ENCODE results near the gene CMIP.
A peak's percentile ranks its signal among the peaks of the same experiment; 100 is the strongest.
"Not testable (repeated sequence)": the region's sequence is repeated elsewhere in the genome, so short reads cannot be mapped to it uniquely, and the experiment has no call there.

CMIP gene

DNA sequence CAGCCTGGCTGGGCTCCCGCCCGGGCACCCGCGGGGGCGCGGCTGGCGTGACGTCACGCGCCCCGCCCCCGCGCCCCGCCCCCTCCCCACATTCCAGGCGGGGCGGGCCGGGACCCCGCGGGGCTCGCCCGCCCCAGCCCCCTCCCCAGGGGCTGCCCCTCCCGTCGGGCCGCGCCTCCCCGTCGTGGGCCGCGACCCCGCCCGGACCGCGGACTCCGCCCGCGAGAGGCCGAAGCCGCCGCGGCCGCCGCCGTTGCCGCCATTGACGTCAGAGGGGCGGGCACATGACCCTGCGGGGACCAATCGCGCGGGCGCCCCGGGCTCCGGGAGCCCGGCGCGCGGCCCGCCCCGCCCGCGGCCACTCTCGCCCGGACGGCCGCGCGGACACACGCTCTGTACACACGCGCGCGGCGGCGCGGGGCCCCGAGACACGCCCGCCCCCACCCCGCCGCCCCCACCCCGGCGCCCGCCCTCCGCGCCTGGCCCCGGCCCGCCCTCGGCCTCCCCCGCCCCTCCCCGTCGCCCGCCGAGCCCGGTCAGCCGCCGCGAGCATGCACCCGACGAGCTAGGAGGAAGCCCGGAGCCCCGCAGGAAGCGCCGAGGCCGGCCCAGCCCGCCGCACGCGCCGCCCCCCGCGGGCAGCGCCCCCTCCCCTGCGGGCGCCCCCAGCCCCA, at the start of gene CMIP:
CMIP (plus strand) TSS at position 361 of the 674 bp plus-strand sequence.
- peak; percentile 77 for DNase-seq

DNA sequence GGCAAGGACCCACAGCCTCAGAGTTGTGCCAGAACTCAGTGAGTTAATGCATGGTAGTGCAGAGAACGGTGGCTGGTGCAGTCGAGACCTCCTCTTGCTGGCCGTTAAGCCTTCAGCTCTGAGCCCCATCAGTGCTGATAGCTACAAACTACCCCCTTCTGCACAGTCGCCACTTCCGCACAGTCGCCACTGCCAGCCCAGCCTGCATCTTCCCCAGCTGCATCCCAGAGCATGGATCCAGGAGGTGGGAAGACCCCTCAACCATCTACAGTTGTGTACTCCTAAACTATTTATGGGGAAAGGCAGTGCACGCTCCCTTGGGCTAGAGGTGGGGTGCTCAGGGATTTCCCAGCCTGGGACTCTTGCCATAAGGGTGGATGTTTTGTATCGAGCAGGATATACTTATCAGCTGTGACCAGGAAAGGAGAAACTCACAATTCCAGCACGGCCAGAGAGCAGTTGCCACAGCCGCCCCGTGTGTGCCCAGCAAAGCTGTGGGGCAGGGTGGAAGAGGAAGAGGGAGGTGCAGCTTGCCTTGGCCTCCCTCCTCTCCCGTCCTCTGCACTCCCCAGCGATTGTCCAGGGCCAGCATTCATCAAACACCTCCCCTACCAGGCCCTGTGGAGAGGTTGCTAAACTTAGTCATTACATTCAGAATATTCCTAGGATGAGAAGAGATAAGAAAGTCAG, 49.5 kb upstream of the CMIP start:
- DNase-seq: peak; percentile 85

DNA sequence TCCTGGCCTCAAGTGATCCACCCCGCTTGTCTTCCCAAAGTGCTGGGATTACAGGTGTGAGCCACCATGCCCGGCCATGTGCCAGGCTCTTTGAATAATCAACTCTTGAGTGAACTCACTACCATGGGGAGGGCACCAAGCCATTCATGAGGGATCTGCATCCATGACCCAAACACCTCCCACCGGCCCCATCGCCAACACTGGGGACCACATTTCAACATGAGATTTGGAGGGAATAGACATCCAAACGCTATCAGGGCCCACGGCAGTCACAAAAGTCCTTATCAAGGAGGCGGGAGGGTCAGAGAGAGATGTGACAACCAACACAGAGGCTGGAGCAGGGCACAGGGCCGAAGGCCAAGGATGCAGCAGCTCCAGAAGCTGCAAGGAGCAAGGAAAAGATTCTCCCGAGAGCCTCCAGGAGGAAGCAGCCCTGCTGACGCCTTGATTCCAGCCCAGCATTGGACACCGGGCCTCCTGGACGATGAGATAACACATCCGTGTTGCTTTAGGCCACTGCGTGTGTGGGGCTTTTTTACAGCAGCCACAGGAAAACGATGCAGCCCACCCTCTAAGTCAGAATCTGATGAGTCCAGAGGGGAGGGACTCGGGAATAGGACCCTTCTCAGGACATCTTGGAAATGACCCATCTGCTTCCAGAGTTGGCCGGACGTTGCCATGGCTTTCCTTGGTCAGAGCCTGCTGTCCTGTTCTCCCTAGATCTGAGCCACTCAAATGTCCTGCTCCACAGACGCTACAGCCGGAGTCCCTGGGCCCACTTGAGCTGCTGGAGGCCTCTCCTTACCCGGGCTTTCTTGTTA, 47.3 kb upstream of the CMIP start:
- DNase-seq: no peak

DNA sequence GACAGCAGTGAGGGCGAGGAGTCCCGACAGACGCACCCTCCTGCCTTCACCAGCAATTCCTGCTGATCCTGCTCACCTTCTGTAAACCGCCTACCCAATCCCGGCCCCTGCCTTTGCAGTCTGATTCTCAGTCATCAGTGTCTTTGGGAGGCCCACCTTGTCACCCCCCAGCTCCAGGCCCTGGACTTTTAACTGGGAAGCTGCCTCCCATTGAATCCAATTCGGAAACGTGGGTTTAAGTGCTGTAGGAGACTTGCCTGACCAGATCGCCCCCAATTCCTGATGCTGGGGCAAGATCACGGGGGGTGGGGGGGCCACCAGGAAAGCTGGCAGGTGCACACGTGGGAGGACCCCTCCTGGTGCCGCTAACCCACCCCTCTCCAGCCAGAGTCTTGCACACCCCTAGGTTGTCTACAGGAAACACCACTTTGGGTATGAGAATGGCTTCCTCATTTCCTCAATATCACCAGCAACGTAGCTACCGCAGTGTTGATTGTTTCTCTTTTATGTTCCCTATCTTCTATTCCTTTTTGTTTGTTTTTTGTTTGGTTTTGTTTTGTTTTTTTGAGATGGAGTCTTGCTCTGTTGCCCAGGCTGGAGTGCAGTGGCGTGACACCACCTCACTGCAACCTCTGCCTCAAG, 46.6 kb upstream of the CMIP start:
- no peak for DNase-seq

DNA sequence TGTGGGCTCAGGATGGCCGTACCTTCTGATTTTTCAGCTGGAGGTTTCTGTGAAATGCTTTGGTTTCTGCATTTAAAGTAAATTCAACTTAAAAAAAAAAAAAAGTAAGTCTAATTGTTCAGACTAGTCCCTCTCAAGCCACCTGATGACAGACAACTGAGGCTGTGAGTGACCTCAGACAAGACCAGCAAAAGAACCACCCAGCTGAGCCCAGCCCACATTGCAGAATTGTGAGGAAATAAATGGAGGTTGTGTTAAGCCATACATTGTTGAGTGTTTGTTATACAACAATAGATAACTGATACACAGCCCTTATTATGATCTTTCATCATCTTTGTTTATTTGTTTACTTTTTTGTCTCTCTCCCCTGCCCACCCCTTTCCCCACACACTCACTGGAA, 44.7 kb upstream of the CMIP start:
- no peak for DNase-seq

DNA sequence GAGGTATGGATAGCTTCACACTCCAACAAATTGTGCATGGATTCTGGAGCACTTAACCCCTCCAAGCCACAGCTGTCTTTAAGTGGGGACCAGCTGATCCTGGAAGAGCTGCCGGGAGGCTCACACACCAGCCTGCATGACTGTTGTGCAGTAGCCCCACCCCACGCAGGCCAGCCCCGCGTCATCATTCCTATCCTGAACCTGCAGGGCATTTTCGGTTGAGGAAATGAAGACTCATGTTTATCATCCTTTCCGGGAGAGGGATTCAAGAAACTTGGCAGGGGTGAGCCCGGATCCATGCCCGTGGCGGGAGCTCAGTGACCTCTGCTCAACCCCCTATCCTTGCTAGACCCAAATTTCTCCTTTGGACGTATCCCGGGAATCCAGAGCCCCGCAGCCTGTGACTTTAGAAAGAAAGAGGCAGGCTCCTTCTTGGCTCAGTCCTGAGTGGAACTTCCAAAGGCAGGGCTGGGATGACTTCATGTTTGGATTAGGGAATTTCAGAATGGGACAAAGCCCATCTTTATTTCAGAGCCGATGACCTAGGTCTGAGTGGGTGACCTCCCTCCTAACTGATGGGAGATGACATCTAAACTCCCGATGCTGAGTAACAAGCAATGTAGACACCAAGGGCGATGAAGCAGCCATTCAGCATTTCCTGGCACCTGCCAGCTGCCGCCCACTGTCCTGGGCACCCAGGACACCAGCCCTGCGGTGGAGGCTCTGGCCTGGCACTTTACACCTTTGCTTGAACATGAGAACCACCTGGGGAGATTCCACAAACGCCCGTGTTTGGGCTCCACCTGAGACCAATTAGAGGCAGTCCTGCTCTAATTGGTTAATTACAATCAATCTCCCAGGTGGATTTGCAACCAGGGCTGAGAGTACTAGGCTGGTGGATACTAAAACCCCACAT, 43.3 kb upstream of the CMIP start:
- peak; percentile 97 for DNase-seq

DNA sequence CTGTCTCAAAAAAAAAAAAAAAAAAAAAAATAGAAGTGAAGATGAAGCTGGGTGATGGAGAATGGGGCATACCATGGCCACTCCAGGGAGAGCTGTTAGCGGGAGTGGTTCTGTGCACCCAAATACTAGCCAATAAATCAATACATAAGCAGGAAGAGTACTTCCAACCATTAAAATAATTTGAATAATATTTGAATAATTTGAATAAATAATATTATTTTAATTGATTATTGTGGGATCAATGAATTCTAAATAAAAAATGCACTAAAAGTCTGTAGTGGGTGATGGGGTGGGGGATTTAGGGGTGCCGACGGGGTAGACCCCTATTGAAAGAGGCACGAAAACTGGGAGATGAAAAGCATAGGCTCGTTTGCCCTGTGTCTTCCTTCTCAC, 41.4 kb upstream of the CMIP start:
- DNase-seq: no peak

DNA sequence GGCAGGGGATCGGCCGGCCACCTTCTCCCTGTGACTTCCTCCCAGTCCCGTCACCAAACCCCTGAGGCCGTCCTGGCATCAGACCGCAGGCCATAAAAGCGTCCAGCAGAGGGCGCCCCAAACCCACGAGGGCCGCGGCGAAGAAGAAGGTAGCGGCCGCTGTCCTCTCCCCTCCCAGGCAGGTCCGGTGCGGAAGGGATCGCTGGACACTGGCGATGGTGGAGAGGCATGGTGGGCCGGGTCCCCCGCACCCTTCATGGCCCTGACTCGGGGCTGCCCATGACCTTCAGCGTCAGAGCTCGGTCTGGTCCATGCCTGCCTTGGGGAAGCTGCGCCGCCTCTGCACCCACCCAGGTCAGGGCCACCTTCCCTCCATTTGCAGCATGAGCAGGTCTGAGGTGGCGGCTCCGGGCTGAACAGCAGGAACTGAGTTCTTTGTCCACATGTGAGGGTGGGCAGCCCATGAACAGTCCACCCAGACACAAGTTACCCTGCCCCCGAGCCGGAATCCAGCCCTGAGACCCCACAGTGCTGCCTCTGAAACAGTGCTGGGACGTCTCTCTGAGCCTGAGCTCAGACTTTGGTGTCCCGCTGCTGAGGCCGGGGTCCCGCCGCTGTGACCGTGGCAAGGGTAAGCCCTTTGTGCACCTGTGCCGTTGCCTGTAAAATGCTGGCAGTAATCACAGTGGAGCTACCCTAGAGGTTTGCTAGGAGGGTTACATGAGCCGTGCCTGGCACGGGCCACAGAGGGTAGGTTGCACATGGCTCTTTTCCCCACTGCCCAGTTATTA, 40.8 kb upstream of the CMIP start:
- peak; percentile 76 for DNase-seq

DNA sequence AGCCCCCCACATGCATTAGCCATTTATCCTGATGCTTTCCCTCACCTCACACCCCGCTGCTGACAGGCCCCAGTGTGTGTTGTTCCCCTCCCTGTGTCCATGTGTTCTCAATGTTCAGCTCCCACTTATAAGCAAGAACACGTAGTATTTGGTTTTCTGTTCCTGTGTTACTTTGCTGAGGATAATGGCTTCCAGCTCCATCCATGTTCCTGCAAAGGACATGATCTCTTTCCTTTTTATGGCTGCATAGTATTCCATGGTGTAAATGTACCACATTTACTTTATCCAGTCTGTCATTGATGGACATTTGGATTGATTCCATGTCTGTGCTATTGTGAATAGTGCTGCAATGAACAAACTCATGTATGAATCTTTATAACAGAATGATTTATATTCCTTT, 39.6 kb upstream of the CMIP start:
- not testable (repeated sequence) for DNase-seq

DNA sequence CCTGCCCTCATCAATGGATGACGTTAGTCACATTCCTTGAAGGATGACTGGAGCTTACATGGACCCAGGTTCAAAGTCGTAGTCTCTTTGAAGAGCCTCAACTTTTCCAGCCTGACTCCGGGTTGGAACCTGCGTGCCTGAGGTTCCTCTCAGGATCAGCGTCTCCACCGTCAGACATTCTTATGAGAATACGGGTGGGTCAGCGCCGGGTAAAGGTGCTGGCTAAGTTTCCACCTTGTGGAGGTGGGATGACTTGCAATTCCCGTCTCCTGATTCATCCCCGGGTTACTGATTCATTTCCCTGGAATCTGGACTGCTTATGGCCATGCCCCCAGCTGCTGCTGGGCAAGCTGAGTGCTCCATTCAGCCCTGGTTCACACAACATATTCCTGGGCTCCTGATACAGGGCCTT, 38.9 kb upstream of the CMIP start:
- DNase-seq: peak; percentile 100

DNA sequence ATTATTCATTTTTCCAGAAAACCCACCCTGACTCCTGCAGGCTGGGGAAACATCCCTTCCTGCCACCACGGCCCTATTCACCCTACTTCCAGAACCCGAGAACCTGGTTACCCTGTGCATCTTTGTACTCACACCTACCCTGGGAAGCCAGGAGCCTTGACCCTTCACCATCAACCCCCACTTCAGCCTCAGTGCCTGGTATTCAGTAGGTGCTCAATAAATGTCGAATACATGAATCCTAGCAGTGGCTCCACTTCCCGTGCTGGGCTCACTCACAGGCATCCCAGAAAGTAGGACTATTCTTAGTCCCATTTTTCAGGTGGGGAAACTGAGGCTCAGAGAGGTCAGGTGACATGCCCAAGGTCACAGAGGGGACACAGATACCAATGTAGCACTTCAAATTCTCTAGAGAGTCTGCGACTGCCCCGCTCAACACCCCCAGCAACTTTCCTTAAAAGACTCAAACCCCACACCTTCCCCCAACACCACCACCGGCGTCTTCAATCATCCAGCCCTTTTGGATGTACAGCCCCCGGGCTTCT, 36.1 kb upstream of the CMIP start:
- DNase-seq: no peak

DNA sequence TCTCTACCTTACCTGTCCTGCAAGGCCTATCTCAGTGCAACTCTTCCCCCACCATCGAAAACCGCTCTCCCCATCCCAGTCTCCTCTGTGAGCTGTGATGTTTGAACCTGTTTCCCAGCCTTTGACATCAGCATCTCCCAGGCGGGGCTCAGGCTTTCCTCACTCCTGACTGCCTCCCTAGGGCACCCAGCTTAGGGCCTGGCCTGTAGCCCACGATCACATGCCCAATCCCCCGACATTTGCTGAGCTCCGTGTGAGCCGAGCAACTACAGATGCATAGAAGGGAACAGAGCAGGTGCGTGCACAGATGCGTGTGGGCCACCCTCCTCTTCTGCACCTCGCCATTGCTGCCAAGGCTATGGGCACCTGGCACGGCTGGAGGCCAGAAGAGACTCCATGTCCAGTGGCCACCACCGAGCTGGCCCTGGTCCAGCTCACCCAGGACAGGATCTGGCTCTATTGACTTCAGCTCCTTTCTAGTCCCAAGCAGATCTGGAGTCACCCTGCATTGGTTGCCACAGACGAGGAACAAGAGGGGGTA, 35.5 kb upstream of the CMIP start:
- no peak for DNase-seq

DNA sequence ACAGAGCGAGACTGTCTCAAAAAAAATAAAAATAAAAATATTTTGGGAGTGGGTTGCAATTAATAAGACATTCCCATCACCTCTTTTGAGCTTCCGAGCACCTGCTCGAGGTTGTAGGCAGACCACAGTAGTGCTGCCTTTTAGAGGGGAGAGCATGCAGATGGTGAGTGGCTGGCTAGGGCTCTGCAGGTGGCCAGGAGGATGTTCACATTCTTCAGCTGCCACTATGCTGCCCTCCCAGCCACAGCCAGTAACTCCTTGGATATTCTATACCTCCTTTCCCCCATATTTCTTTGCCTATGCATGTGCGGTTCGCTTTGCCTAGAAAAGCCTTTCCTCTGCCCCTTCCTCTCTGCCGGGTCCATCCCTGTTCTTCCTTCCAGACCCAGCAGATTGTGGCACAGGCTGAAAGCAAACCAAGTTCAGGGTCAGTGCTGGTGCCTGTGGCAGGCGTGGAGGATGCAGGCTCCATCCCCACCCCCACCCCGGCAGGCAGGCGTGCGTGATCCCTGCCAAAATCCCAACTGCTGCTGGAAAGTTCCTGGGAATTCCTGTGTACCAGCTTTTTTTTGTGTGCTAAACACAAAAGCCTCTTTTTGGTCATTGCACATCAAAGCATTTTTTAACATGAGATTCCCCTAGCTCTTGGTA, 33.8 kb upstream of the CMIP start:
- DNase-seq: no peak

DNA sequence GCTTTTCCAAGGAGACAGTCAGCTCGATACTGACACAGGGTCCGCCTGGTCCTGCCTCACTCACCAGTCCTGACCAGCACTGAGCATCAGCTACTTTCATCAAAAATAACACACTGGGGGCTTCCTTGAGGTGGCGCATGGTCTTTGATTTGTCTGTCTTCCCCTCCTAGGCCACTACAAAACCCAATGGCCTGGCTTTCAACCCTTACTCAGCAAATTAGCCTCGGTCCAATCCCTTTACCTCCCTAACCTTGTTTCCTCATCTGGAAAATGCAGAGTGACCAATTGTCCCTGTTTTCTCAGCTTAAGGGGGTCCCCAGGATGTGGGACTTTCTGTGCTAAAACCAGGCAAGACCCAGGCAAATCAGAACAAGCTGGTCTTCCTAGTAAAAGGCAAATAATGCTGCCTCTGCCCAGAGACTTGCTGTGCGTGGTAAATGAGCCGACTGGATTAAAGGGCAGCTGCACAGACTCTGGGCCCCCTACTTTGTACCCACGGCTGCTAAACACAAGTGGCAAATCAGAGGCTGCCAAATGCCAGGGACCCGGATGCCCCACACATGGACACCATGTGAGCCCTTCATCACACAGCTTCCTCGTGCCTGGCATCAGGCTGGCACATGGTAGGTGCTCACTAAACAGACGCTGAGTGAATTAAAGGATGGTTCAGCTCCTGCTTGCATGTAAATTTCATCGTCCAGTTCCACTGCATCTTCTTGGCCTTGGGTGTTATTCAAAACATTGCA, 31.2 kb upstream of the CMIP start:
- no peak for DNase-seq

DNA sequence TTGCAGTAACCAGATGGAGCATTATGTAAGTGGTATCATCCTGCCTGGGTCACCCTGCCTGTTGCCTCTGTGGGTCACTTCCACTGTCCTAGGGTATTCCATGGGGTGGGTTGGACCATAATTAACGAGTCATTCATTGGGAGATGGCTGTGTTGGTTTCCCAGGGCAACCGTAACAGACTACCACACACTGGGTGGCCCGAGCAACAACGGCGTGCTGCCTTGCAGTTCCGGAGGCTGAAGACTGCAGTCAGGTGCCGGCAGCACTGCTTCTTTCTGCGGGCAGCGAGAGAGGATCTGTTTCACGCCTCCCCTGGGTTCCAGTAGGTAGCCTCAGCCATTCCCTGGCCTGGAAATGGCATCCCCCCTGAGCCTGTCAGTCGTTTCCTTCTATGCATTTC, 28.9 kb upstream of the CMIP start:
- DNase-seq: no peak

DNA sequence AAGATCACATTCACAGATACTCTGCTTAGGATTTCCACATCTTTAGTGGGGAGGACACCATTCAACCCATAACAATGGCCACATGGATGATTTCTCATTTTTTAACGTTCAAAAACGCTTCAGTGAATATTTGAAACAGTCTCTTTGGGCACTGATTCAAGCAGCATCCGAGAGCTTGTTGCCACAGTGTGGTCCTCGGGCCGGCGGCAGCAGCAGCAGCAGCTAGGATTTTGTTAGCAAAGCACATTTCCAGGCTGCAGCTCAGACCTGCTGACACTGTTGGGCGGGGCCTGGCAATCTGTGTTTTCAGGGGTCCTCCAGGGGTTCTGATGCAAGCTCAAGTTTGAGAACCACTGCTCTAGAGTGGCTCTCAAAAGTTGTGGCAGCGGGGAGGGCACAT, 27.9 kb upstream of the CMIP start:
- no peak for DNase-seq

DNA sequence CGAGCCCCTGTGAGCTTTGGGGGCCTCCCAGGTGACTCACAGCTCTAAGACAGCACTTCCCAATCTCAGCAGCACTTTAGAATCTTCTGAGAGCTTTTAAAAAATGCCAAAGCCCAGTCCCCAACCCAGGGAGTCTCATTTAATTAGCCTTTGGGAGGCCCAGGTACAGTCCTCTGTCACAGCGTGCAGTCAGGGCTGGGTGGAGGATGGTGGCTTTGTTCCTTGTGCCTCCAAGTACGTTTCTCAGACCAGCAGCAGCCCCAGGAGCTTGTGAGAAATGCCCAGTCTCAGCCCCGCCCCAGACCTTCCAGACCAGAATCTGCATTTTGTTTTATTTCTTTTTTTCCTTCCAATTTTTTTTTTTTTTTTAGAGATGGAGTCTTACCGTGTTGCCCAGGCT, 27.4 kb upstream of the CMIP start:
- DNase-seq: no peak

DNA sequence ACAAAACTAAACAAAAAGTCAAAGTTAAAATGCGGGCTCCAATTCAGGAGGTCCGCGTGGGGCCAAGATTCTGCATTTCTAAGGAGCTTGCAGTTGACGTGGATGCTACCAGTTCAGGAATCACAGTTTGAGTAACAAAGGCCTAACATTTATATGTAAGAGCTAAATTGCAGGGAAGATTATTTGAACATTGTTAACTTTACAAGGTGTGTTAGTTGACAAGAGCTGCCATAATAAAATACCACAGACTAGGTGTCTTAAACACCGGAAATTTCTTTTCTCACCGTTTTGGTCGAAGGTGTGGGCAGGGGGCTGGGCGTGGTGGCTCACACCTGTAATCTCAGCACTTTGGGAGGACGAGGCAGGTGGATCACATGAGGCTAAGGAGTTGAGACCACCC, 24.8 kb upstream of the CMIP start:
- DNase-seq: no peak

DNA sequence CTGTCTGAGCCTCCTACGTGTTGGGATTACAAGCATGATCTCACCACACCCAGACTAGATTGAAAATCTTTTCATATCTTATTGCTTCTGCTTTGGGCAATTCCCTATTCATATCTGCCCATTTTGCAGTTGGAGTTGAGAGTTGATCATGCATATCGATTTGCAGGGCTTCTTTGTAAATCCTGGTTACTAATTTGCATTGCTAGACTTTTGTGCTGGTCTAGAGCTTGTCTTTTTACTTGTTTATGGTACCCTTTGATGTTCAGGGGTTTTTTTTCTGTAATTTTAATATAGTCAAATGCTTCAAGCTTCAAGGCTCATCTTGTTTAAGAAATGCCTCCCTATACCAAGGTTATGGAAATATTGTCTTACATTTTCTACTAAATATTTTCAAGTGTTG, 23.5 kb upstream of the CMIP start:
- no peak for DNase-seq

DNA sequence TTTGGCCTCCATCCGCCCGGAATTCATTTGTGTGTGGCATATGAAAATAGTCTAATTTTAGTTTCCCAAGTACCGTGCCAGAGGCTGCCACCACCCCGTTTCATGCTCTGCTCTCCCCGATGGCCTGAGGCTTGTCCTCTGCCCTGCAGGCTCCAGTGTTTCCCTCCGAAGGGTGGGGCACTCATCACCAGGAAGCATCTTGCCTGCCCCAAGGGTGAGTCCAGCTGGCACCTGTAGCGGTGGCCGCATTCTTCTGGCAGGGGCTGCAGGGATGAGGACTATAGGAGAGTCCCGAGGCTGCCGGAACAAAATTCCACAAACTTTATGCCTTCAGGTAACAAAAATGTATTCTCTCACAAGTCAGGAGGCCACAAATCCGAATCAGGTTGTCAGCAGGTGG, 23.1 kb upstream of the CMIP start:
- DNase-seq: no peak
